ENCODE results near the gene TRIM9. TPM values are rescaled to one million over a fixed set of nuclear protein-coding genes. Genes with fewer than 3 reads are reported as not detected.

The TRIM9 gene
- total RNA-seq, 1 donor from 2014 or later, result 1.0 TPM

DNA sequence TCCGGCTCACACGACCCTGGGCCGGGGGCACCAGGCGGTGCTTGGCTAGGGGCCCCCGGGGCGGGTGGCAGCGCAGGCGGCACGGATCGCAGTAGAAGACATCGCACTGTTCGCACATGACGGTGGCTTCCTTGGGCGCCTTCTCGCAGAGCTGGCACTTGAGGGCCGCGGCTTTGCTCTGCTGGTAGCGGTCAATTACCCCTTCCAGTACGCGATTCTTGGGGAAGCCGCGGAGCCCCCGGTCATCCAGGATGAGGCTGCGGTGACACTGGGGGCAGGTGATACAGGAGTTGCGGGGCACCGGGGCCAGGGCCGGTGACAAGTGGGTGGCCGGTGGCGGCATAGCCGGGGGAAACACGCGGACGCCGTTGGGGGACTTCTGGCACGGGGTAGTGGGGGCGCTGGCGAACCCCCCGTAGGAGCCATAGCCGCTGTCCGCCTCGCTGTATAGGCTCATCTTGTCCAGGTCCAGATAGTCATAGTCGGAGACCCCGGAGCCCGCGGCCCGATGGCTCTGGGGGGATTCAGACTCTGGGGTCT lies 553 bp downstream of the TRIM9 start:
- Histone ChIP-seq H3K27me3 (ENCODE audit: control insufficient read depth in 3 of 3, insufficient read depth in 3 of 3, low read length in 3 of 3) (peaks cover 19 to 22% (median 21%) of the 10 kb centered on the region in 3 donors), H3K36me3 (ENCODE audit: control insufficient read depth in 3 of 3, insufficient read depth in 3 of 3, low read length in 3 of 3) (no peaks in the 10 kb centered on the region), H3K27ac (ENCODE audit: low read depth, low read length) (no peak overlapping the region), H3K9me3 (ENCODE audit: control insufficient read depth in 3 of 3, low read length in 3 of 3) (no peaks in the 10 kb centered on the region), H3K4me3 (ENCODE audit: low read length in 3 of 3) (peak overlapping the region; percentile 74 to 75 (median 75)), H3K4me1 (ENCODE audit: control insufficient read depth in 3 of 3, insufficient read depth in 3 of 3, low read length in 3 of 3) (peaks cover 22 to 26% (median 23%) of the 10 kb centered on the region in 3 donors), H3K9ac (ENCODE audit: low read depth in 1 of 3, low read length in 3 of 3) (peak overlapping the region in 1 of 3 donors; percentile 76)

DNA sequence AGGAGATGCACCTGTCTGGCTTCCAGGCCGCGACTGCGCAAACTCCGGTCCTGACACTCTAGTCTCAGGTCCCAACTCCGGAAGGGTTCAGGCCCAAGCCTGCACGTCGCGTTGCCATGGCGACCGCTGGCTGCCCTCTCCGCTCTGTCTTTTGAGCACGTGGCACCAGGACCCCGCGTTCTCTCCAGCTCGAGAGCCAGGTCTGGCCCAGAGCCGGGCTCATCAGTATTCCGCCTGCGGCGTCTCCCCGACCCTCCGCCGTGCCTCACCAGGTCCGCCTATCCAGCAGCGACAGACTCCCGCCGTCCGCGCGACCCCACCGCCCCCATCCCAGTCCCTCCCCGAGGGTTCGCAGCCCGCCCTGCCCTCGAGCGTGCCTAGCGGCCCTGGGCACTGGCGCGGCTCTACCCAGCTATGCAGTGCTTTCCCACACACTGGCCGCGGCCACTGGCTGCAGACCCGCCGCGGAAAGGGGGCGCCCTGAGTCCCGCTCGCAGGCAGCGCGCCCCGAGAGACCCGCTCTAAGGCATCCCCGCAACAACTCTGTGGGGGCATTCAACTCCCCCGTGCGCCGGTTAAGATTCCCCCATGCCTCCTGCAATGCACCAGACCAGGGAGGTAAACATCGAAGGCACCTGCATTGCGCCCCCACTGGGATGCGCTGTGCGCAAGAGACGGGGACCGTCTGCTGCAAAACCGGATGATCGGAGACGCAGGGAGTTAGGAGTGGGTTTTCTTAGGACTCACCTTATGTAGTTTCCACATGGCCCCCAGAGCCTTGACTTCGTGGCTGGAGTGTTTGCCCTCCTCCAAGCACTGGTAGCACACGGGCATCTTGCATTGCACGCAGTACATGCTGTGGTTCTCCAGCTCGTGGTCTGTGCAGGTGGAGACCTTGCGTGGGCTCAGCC lies 1.3 kb downstream of the TRIM9 start:
- peaks cover 19 to 22% (median 21%) of the 10 kb centered on the region in 3 donors for H3K27me3 ChIP-seq (ENCODE audit: control insufficient read depth in 3 of 3, insufficient read depth in 3 of 3, low read length in 3 of 3)
- no peaks in the 10 kb centered on the region for H3K36me3 ChIP-seq (ENCODE audit: control insufficient read depth in 3 of 3, insufficient read depth in 3 of 3, low read length in 3 of 3)
- H3K4me3 ChIP-seq (ENCODE audit: low read length in 3 of 3), result peak overlapping the region; percentile 74 to 75 (median 75)
- H3K9ac ChIP-seq (ENCODE audit: low read depth in 1 of 3, low read length in 3 of 3), result no peak overlapping the region
- H3K27ac ChIP-seq (ENCODE audit: low read depth, low read length), result no peak overlapping the region
- no peaks in the 10 kb centered on the region for H3K9me3 ChIP-seq (ENCODE audit: control insufficient read depth in 3 of 3, low read length in 3 of 3)
- H3K4me1 ChIP-seq (ENCODE audit: control insufficient read depth in 3 of 3, insufficient read depth in 3 of 3, low read length in 3 of 3), result peaks cover 22 to 26% (median 23%) of the 10 kb centered on the region in 3 donors

DNA sequence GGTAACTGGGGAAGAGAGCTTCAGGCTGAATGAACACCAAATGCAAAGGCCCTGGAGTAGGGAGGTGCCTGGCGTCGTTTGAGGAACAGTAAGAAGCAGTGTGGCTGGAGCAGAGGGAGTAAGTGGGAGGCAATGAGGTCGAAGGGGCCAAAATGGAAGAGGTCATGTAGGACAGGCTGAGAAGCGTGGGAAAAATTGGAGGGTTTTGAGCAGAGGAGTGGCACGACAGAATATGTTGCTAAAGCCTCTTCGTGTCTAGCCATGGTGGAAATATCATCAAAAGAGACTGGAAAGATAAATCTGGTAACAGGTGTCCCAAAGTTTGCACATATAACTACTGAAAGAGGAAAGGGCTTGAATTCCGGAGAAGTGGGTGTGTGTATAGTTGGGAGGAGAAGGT lies 1.9 kb downstream of the TRIM9 start:
- Histone ChIP-seq H3K9ac (ENCODE audit: low read depth in 1 of 3, low read length in 3 of 3) (no peak overlapping the region), H3K36me3 (ENCODE audit: control insufficient read depth in 3 of 3, insufficient read depth in 3 of 3, low read length in 3 of 3) (no peaks in the 10 kb centered on the region), H3K4me1 (ENCODE audit: control insufficient read depth in 3 of 3, insufficient read depth in 3 of 3, low read length in 3 of 3) (peaks cover 22 to 26% (median 23%) of the 10 kb centered on the region in 3 donors), H3K9me3 (ENCODE audit: control insufficient read depth in 3 of 3, low read length in 3 of 3) (no peaks in the 10 kb centered on the region), H3K27me3 (ENCODE audit: control insufficient read depth in 3 of 3, insufficient read depth in 3 of 3, low read length in 3 of 3) (peaks cover 19 to 22% (median 21%) of the 10 kb centered on the region in 3 donors), H3K27ac (ENCODE audit: low read depth, low read length) (no peak overlapping the region), H3K4me3 (ENCODE audit: low read length in 3 of 3) (peak overlapping the region in 1 of 3 donors; percentile 31)

DNA sequence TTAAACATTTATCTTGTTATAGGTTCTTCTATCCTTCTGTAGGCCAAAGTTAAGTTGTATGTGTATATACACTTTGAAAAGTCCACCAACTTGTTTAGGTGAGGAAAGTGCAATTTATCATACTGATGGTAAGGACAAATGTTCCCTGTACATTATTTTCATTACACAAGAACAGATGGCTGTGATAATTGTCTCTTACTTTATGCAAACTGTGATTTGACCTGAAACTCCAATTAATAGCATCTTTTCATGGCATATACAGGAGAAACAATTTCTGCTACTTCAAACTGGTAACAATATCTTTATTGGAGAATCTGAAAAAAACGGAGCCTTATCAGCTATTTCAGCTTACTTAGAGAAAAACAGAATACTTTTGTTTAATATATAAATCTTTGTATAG lies 5.6 kb downstream of the TRIM9 start:
- H3K36me3 ChIP-seq (ENCODE audit: control insufficient read depth in 3 of 3, insufficient read depth in 3 of 3, low read length in 3 of 3), result no peaks in the 10 kb centered on the region
- peaks cover 16 to 20% (median 17%) of the 10 kb centered on the region in 3 donors for H3K27me3 ChIP-seq (ENCODE audit: control insufficient read depth in 3 of 3, insufficient read depth in 3 of 3, low read length in 3 of 3)
- no peak overlapping the region for H3K27ac ChIP-seq (ENCODE audit: low read depth, low read length)
- no peaks in the 10 kb centered on the region for H3K9me3 ChIP-seq (ENCODE audit: control insufficient read depth in 3 of 3, low read length in 3 of 3)
- peaks cover 10 to 12% (median 11%) of the 10 kb centered on the region in 3 donors for H3K4me1 ChIP-seq (ENCODE audit: control insufficient read depth in 3 of 3, insufficient read depth in 3 of 3, low read length in 3 of 3)
- no peak overlapping the region for H3K4me3 ChIP-seq (ENCODE audit: low read length in 3 of 3)
- no peak overlapping the region for H3K9ac ChIP-seq (ENCODE audit: low read depth in 1 of 3, low read length in 3 of 3)

DNA sequence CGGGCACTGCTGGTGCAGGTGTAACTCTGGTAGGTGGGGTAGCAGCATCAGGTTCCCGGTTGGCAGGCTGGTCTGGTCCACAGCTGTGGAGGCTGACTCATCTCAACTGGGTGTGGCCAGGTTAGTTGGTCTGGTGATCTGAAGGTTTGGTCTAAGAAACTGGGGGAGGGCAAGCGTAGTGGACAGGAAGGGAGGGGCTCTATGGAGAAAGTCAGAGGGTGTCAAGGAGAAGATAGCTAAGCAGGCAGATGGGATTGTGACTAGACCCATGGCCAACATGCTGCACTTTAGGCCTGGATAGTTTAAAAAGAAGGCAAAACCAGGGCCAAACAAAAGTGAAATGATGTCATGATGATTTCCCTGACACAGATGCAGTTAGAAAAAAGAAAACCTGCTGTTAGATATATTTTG lies 7.9 kb downstream of the TRIM9 start:
- H3K4me1 ChIP-seq (ENCODE audit: control insufficient read depth in 3 of 3, insufficient read depth in 3 of 3, low read length in 3 of 3), result no peaks in the 10 kb centered on the region
- no peaks in the 10 kb centered on the region for H3K27me3 ChIP-seq (ENCODE audit: control insufficient read depth in 3 of 3, insufficient read depth in 3 of 3, low read length in 3 of 3)
- no peak overlapping the region for H3K9ac ChIP-seq (ENCODE audit: low read depth in 1 of 3, low read length in 3 of 3)
- no peak overlapping the region for H3K27ac ChIP-seq (ENCODE audit: low read depth, low read length)
- no peaks in the 10 kb centered on the region for H3K36me3 ChIP-seq (ENCODE audit: control insufficient read depth in 3 of 3, insufficient read depth in 3 of 3, low read length in 3 of 3)
- H3K9me3 ChIP-seq (ENCODE audit: control insufficient read depth in 3 of 3, low read length in 3 of 3), result no peaks in the 10 kb centered on the region
- no peak overlapping the region for H3K4me3 ChIP-seq (ENCODE audit: low read length in 3 of 3)

DNA sequence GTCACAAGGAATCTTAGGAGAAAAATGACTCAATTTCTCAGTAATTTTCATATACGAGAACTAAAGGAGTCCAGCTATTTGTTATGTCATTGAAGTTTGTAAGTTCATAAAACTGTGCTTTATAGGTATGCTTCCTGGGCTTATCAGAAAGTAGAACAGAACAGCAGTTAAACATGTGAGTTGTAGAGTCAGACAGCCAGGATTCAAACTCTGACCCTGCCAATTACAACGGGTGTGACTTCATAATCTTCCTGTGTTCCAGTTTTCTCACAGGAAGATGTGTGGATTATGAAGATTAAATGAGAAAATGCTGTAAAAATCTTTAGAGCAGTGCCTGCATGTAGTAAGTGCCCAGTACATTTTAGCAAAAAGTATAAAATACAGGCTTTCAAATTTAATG lies 8.9 kb downstream of the TRIM9 start:
- Histone ChIP-seq H3K9me3 (ENCODE audit: control insufficient read depth in 3 of 3, low read length in 3 of 3) (no peaks in the 10 kb centered on the region), H3K27ac (ENCODE audit: low read depth, low read length) (no peak overlapping the region), H3K4me1 (ENCODE audit: control insufficient read depth in 3 of 3, insufficient read depth in 3 of 3, low read length in 3 of 3) (no peaks in the 10 kb centered on the region), H3K36me3 (ENCODE audit: control insufficient read depth in 3 of 3, insufficient read depth in 3 of 3, low read length in 3 of 3) (no peaks in the 10 kb centered on the region), H3K27me3 (ENCODE audit: control insufficient read depth in 3 of 3, insufficient read depth in 3 of 3, low read length in 3 of 3) (no peaks in the 10 kb centered on the region), H3K9ac (ENCODE audit: low read depth in 1 of 3, low read length in 3 of 3) (no peak overlapping the region), H3K4me3 (ENCODE audit: low read length in 3 of 3) (no peak overlapping the region)

DNA sequence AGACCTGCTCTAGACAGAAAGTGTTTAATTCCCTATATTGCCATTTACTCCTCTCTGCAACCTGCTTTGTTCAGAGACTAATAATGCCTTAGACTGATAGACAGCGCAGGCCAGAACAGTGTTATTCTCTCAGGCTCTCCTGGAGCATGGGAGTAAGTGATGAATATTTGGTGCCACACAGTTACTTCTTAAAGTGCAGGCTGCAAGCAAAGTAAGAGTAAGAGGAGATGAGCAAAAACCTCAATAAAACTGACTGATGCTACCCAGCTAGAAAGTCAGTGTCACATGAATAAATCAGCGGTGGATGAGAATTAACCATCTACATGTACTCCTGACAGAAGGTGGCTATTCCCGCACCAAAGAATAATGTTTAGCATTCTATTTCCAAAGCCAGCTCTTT lies 9.9 kb downstream of the TRIM9 start:
- H3K27me3 ChIP-seq (ENCODE audit: control insufficient read depth in 3 of 3, insufficient read depth in 3 of 3, low read length in 3 of 3), result no peaks in the 10 kb centered on the region

DNA sequence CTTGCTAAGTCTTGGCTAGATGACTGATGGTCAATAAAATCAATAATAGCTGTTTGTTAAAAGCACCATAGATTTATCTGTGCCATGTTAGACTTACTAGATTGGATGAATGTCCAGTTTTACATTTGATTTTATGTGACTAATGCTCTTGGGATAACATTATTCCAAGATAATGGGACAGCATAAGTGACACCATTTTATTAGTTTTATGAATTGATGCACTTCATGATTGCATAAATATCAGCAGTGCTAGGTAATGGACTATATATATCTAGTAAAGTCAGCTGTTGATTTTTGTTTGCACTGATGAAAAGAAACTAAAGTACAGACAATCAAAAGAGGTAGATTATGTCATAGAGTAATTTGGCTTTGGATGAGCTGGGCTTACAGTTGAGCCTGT lies 10.4 kb downstream of the TRIM9 start:
- H3K27me3 ChIP-seq (ENCODE audit: control insufficient read depth in 3 of 3, insufficient read depth in 3 of 3, low read length in 3 of 3), result no peaks in the 10 kb centered on the region
- no peaks in the 10 kb centered on the region for H3K36me3 ChIP-seq (ENCODE audit: control insufficient read depth in 3 of 3, insufficient read depth in 3 of 3, low read length in 3 of 3)
- H3K4me1 ChIP-seq (ENCODE audit: control insufficient read depth in 3 of 3, insufficient read depth in 3 of 3, low read length in 3 of 3), result no peaks in the 10 kb centered on the region
- H3K9ac ChIP-seq (ENCODE audit: low read depth in 1 of 3, low read length in 3 of 3), result no peak overlapping the region
- no peaks in the 10 kb centered on the region for H3K9me3 ChIP-seq (ENCODE audit: control insufficient read depth in 3 of 3, low read length in 3 of 3)
- H3K4me3 ChIP-seq (ENCODE audit: low read length in 3 of 3), result no peak overlapping the region
- no peak overlapping the region for H3K27ac ChIP-seq (ENCODE audit: low read depth, low read length)

More for the DNA sequence above, 9.9 kb downstream of the TRIM9 start:
- H3K4me1 ChIP-seq (ENCODE audit: control insufficient read depth in 3 of 3, insufficient read depth in 3 of 3, low read length in 3 of 3), result no peaks in the 10 kb centered on the region
- H3K9ac ChIP-seq (ENCODE audit: low read depth in 1 of 3, low read length in 3 of 3), result no peak overlapping the region
- H3K9me3 ChIP-seq (ENCODE audit: control insufficient read depth in 3 of 3, low read length in 3 of 3), result no peaks in the 10 kb centered on the region
- H3K4me3 ChIP-seq (ENCODE audit: low read length in 3 of 3), result no peak overlapping the region
- H3K27ac ChIP-seq (ENCODE audit: low read depth, low read length), result no peak overlapping the region
- H3K36me3 ChIP-seq (ENCODE audit: control insufficient read depth in 3 of 3, insufficient read depth in 3 of 3, low read length in 3 of 3), result no peaks in the 10 kb centered on the region

DNA sequence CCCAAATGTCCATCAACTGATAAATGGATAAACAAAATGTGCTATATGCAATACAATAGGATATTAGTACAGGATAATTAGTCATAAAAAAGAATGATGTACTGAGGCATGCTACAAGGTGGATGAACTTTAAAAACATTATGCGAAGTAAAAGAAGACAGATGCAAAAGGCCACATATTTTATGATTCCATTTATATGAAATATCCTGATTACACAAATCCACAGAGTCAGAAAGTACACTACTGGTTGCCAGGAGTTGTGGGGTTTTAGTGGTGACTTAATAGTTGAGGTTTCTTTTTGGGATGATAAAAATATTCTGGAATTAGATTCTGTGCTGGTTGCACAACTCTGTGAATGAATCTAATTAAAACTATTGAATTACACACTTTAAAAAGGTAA lies 12.6 kb downstream of the TRIM9 start:
- H3K27ac ChIP-seq (ENCODE audit: low read depth, low read length), result no peak overlapping the region
- no peaks in the 10 kb centered on the region for H3K9me3 ChIP-seq (ENCODE audit: control insufficient read depth in 3 of 3, low read length in 3 of 3)
- H3K36me3 ChIP-seq (ENCODE audit: control insufficient read depth in 3 of 3, insufficient read depth in 3 of 3, low read length in 3 of 3), result no peaks in the 10 kb centered on the region
- H3K27me3 ChIP-seq (ENCODE audit: control insufficient read depth in 3 of 3, insufficient read depth in 3 of 3, low read length in 3 of 3), result no peaks in the 10 kb centered on the region
- H3K4me1 ChIP-seq (ENCODE audit: control insufficient read depth in 3 of 3, insufficient read depth in 3 of 3, low read length in 3 of 3), result no peaks in the 10 kb centered on the region
- no peak overlapping the region for H3K4me3 ChIP-seq (ENCODE audit: low read length in 3 of 3)
- no peak overlapping the region for H3K9ac ChIP-seq (ENCODE audit: low read depth in 1 of 3, low read length in 3 of 3)

DNA sequence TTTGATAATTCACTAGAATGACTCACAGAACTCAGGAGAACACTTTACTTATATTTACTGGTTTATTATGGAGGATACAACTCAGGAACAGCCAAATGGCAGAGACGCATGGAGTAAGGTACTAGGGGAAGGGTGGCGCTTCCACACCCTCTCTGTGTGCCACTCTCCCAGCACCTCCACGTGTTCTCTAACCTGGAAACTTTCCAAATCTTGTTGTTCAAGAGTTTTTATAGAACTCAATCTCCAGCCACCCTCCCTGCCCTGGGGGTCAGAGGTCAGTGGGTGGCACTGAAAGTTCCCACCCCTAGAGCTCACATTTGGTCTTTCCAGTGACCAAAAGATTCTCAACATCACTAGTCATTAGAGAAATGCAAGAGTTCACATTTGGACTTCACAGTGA lies 13.2 kb downstream of the TRIM9 start:
- Histone ChIP-seq H3K27ac (ENCODE audit: low read depth, low read length) (no peak overlapping the region), H3K4me3 (ENCODE audit: low read length in 3 of 3) (no peak overlapping the region), H3K9ac (ENCODE audit: low read depth in 1 of 3, low read length in 3 of 3) (no peak overlapping the region), H3K4me1 (ENCODE audit: control insufficient read depth in 3 of 3, insufficient read depth in 3 of 3, low read length in 3 of 3) (no peaks in the 10 kb centered on the region), H3K9me3 (ENCODE audit: control insufficient read depth in 3 of 3, low read length in 3 of 3) (no peaks in the 10 kb centered on the region), H3K36me3 (ENCODE audit: control insufficient read depth in 3 of 3, insufficient read depth in 3 of 3, low read length in 3 of 3) (no peaks in the 10 kb centered on the region), H3K27me3 (ENCODE audit: control insufficient read depth in 3 of 3, insufficient read depth in 3 of 3, low read length in 3 of 3) (no peaks in the 10 kb centered on the region)
